HG03045 (cell line): Measurements from ENCODE around the gene GRID1.
"Not testable (repeated sequence)": the region's sequence is repeated elsewhere in the genome, so short reads cannot be mapped to it uniquely, and the experiment has no call there.

Experiments
- ATAC-seq: cut with Tn5 transposase; IDR thresholded peaks from one replicate; pipeline ENCODE4 v1.9.1; 2021; ENCODE audit warnings: mild to moderate bottlenecking, moderate library complexity; ENCODE audit not compliant: unreplicated experiment

GRID1 gene

DNA sequence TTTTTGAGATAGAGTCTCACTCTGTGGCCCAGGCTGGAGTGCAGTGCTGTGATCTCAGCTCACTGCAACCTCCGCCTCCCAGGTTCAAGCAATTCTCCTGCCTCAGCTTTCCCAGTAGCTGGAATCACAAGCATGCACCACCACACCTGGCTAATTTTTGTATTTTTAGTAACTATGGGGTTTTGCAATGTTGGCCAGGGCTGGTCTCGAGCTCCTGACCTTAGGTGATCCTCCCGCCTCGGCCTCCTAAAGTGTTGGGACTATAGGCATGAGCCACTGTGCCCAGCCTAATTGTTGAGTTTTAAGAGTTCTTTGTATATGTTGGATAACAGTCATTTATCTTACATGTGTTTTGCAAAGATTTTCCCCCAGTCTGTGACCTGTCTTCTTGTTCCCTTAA is 667.5 kb downstream of the GRID1 start:
- not testable (repeated sequence) for ATAC-seq

- ATAC-seq, result no peak
Measured at GRCh38 chr10:85696893-85697292, 669.7 kb downstream of the GRID1 start.

- ATAC-seq, result no peak
Measured at GRCh38 chr10:85682621-85683020, 684.0 kb downstream of the GRID1 start.

- no peak for ATAC-seq
Measured at GRCh38 chr10:85679710-85680109, 686.9 kb downstream of the GRID1 start.

GRCh38 chr10:85679061-85679460 is 687.5 kb downstream of the GRID1 start:
- ATAC-seq, result no peak

DNA sequence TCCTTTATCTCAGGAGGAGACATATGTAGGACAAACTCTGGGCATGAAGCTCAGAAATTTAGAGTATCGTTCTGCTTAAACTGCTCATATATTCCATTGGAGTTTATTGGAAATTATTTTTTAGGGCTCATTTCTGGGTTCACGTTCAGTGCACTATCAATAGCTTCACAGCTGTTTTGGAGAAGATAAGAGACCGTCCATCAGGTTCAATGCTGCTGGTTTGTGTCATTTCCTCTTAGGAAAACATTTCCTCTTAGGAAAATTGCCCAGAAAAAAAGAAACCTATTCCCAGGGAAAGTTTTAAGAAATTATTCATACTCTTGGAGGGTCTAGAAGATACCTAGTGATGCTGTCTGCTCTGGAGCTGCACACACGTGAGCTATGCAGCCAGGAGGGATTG is 691.7 kb downstream of the GRID1 start:
- no peak for ATAC-seq

DNA sequence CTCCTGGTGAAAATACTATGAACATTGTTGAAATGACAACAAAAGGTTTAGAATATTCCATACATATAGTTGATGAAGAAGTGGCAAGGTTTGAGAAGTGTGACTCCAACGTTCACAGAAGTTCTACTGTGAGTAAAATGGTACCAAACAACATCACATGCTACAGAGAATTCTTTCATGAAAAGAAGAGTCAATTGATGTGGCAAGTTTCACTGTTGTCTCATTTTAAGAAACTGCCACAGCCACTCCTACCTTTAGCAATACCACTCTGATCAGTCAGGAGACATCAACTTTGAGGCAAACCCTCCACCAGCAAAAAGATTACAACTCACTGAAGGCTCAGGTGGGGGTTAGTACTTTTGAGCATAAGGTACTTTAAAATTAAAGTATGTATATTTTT is 693.3 kb downstream of the GRID1 start:
- ATAC-seq, result no peak

- no peak for ATAC-seq
Measured at GRCh38 chr10:85671530-85671929, 695.1 kb downstream of the GRID1 start.

- no peak for ATAC-seq
Measured at GRCh38 chr10:85668522-85668921, 698.1 kb downstream of the GRID1 start.

DNA sequence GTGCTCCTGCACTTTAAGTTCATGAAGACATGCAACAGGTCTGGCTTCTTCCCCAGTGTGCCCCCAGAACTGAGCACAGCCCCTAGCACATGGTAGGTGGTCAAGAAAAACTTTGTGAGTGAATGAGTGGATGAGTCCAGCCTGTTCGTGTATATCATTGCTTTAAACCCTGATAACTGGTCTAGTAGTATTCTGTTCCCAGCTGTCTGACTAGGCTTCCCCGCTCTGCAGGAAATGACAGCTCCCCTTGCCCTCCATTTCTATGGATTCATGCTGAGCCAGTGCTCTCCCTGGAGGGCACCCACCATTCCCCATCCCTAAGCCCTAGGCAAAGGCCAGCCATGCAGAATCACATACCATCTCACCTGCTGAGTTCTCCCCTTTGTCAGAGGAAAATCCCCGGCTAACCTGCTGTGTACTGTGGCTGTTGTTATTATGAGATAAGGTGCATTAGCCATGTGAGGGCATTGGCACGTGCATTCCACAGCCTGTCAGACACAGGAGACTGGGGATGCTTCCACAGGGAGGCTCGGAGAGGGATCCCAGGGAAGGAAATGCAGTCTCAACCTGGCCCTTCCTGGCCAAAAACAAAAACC is 698.9 kb downstream of the GRID1 start:
- ATAC-seq, result no peak

DNA sequence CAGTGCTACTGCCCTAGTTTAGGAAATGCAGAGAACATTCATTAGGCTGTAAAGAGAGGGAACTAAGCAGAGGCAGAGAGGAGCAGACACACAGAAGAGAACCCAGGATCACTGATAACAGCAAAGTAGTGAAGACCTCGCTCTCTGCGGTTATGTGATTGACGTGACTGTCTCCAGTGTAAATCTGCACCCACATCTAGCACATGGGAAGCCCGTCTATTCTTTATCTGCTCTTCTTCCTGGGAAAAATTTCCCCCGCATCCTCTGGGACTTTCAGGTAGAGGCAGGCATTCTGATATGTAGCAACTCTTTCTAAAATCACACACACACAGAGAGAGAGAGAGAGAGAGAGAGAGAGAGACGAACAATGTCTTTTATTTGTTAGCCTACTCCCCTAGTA is 699.6 kb downstream of the GRID1 start:
- ATAC-seq, result no peak

DNA sequence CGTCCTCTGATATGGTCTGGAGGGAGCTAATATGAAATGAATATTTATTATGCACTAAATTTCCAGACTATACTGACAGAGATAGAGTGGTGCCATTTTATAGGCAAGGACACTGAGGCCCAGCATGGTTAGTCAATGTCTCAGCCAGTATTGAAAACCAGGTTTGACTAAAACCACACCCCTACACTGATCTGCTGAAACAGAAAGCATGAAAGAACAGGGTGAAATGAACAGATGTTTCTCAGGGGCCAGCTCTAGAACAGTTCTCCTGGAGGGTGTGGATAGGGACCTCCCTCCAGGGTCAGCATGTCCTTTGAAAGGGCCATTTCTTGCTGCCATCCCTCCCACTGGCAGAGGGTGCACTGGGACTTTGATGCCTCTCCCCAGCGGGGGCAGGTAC is 700.5 kb downstream of the GRID1 start:
- peak; percentile 64 for ATAC-seq

DNA sequence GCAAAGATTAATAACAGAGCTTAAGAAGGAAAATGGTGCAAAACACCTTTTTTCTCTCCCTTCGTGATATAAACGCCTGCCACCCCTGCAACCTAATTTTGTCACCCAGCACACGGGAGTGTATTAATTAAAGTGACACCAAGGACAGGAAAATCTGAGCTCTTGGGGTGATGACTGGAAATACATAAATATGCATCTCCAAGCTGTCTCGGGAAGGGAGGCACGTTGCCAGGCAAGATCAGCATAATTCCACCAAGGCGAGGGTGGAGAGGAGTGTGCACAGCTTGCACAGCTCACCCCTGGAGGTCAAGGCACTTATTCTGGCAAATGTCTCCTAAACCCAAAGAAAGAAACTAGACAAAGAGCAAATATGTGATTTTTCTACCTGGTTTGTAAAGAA is 700.9 kb downstream of the GRID1 start:
- ATAC-seq, result no peak

GRCh38 chr10:85665078-85665477 is 701.5 kb downstream of the GRID1 start:
- ATAC-seq, result no peak

DNA sequence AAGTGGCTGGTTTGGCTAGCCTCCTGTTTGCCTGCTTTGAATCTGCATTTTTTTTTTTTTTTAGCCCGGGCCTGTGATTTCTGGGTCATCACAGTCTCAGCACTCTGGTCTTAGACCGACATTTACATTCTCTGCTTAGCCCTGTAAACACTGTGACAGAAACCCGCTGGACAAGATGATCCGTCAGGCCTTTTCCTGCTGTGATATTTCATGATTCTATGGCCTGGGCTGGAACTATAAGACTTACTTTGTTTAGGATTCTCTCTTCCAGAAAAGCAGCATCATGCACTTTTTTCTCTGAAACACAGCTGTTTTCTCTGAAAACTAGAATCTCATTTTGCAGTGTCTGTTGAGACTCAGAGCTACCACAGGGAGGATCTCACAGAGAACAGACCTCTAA is 705.5 kb downstream of the GRID1 start:
- ATAC-seq, result no peak

- ATAC-seq, result no peak
Measured at GRCh38 chr10:85659331-85659730, 707.3 kb downstream of the GRID1 start.

DNA sequence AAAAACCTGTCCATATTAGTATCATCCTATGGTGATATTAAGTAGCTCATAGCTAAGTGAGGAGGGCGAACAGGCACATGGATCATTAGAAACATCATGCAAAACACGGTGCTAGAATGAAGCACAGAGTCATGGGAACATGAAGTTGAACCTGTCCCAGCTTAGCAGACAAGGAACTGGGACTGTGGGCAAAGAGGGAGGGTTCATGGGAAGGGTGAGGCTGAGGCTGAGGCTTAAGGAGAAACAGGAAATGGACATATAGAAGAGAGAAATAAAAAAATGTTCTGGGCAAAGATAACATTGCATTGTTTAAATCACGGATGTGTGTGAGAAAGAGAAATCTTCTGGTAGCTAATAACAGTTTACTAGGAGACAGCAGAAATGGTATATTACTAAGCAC is 708.1 kb downstream of the GRID1 start:
- no peak for ATAC-seq

DNA sequence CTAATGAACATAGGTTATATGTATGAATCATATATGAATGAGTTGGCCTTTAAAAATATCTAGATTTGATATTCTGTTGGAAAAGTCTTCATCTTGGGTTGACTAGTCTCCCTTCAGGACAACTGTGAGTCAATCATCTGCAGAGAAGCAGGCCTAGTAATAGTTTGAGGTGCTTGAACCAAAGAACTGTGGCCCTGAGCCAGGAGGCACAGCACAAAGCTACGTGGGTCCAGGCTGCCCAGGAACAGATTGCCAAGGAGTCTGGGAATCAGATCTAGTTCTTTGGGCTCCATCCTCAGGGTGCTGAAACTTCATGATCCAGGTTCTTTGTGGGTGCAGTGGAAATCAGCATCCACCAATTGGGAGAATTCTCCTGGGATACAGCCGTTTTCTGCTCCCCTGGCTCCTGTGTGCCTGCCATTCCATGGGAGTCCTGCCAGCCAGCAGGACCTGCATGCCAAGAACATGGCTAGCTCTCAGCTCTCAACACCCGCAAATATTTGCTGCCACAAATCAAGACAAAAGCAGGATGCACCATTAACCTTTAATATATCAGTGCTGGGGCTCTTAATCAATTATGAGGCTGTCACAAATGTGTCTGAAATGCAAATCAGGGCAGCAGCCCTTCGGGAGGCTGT is 709.0 kb downstream of the GRID1 start:
- ATAC-seq, result no peak

DNA sequence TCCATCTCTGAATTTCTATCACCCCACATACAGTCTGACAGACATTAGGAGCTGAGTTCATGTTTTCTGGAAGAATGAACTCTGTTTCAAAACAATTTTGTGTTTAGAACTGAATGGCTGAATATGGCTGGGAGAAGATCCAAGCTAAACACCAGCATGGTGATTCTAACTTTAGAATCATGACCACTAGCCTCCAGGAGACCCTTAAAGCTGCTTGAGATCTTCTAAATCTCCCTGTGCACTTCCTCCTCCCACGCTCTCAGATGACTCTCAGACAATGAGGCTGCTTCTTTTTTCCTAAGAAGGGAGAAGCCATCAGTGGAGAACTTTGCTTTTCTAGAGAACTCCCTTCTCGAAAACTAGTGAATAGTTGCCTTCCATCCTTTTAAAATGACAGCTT is 711.2 kb downstream of the GRID1 start:
- no peak for ATAC-seq

- no peak for ATAC-seq
Measured at GRCh38 chr10:85651497-85651882, 715.1 kb downstream of the GRID1 start.

DNA sequence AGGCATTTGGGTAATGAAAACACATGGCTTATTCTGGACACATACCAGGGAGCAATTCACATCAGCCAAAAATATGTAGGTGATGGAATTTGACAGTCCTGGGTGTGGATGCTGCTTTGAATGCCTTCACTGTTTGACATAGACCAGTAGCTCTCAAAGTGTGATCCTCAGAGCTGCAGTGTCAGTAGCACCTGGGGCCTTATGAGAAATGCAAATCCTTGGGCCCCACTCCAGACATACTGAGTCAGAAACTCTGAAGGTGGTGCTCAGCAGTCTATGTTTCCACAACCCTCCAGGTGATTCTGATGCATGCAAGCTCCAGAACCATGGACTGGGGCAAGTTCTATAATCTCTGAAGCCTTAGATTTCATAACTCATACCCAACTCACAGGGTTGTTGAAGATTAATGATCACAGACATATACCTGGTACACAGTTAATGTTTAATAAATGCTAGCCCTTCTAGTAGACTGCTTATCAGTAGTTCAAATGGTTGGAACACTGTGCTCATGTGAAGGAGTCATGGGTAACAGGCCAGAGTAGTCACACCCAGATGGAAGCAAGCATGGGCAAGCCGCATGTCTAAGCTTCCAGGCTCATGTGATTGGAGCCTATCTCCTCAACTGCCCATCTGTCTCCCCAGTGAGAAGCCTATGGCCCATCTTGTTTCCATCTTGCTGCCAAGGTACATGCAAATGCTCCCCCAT is 715.7 kb downstream of the GRID1 start:
- ATAC-seq, result no peak

DNA sequence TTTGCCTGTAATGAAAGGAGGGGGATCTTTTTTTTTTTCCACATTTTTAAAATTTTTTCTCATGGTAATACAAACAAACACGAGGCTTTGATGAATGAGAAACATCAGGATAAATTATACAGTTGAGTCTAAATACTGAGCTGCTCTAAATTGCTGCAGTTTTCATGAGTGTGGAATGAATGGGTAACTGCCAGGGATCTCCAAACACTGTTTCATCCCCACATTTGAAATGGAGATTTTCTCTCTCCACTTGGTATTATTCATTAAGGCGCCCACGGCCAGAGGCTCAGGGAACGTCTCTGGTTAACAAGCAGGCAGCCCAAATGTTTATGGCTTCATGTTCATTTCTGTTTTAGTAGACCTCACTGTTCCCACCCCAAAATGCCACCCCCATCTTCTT is 717.1 kb downstream of the GRID1 start:
- ATAC-seq, result no peak
